ENCODE data around the gene TMEM59L. TPM values are rescaled to one million over a fixed set of nuclear protein-coding genes. Genes with fewer than 3 reads are reported as not detected.

TMEM59L gene
- total RNA-seq, 3 donors from 2014 or later: 0.93 to 10.5 (median 1.4) TPM

DNA sequence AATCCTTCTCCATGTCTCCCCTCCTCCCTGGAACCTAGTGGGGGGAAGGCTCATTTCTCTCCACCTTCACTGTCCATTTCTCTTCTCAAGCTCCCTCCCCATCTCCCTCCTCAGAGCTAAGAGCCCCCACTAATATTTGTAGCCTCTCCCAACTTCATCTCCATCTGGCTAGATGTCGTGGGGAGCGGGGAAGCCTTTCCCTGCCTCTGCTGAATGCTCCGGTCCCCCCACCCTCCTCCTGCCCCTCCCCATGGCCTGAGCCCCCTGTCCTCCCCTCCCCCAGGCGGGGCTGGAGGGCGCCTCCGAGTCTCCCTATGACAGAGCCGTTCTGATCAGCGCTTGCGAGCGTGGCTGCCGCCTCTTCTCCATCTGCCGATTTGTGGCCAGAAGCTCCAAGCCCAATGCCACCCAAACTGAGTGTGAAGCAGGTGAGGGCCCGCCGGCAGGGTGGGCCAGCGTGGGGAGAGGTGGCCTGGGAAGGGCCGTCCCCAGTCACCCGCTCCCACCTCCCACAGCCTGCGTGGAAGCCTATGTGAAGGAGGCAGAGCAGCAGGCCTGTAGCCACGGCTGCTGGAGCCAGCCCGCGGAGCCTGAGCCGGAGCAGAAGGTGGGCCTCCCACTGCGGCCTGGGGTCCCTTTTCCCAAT, 1.0 kb downstream of the TMEM59L start:
- DNase-seq: no peak
- H3K9me3 ChIP-seq: no peaks in the 10 kb centered on the region
- no peak overlapping the region for H3K4me3 ChIP-seq
- H3K36me3 ChIP-seq (ENCODE audit: low read depth): no peaks in the 10 kb centered on the region
- no peak for TF ChIP-seq CTCF (IDR thresholded peaks at IDR 0.05)
- intact Hi-C loops (cut with DNase I, micrococcal nuclease): no loop called here
- ATAC-seq: no peak
- H3K4me1 ChIP-seq (ENCODE audit: low read depth): peaks cover 22% of the 10 kb centered on the region

DNA sequence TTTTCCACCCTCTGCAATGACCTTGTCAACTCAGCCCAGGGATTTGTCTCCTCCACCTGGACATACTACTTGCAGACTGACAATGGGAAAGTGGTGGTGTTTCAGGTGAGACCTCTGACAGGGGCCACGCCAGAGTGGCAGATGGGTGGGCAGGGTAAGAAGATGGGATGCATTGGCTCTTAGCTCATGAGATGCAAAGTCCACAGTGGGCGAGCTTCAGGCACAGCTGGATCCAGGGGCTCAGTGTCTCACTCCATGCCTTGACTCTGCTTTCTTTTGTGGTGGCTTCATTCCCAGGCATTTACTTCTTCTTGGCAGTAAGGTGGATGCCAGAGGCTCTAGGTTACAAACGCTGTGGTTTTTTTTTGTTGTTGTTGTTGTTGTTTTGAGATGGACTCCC, 3.4 kb downstream of the TMEM59L start:
- no peak for DNase-seq

GRCh38 chr19:18617562-18617961, 4.9 kb downstream of the TMEM59L start:
- no peak overlapping the region for H3K4me3 ChIP-seq
- H3K36me3 ChIP-seq (ENCODE audit: low read depth): no peaks in the 10 kb centered on the region
- peaks cover 5% of the 10 kb centered on the region for H3K4me1 ChIP-seq (ENCODE audit: low read depth)
- TF ChIP-seq CTCF (IDR thresholded peaks at IDR 0.05): no peak
- no peak for ATAC-seq
- no peak for DNase-seq
- H3K9me3 ChIP-seq: no peaks in the 10 kb centered on the region
- intact Hi-C loops (cut with DNase I, micrococcal nuclease): no loop called here

More for the DNA sequence above, 3.4 kb downstream of the TMEM59L start:
- no peak for TF ChIP-seq CTCF (IDR thresholded peaks at IDR 0.05)
- intact Hi-C loops (cut with DNase I, micrococcal nuclease): no loop called here
- H3K4me3 ChIP-seq: no peak overlapping the region
- no peaks in the 10 kb centered on the region for H3K36me3 ChIP-seq (ENCODE audit: low read depth)
- no peak for ATAC-seq
- no peaks in the 10 kb centered on the region for H3K9me3 ChIP-seq
- H3K4me1 ChIP-seq (ENCODE audit: low read depth): peaks cover 19% of the 10 kb centered on the region

DNA sequence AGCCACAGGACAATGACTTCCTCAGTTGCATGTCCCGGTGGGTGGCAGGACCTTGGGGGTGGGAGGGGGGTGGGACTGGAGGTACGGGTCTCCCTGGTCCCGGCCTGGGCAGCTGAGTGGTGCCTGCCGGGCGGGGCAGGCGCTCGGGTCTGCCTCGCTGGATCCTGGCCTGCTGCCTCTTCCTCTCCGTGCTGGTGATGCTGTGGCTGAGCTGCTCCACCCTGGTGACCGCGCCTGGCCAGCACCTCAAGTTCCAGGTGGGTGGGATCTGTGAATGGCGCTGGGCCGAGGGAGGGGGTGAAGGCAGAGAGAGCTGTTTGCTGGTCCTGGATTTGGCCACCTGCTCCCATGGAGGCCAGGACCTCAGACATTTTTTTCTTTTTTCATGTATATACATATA, 5.6 kb downstream of the TMEM59L start:
- H3K4me1 ChIP-seq (ENCODE audit: low read depth): no peaks in the 10 kb centered on the region
- no peak overlapping the region for H3K4me3 ChIP-seq
- ATAC-seq: no peak
- no peak for TF ChIP-seq CTCF (IDR thresholded peaks at IDR 0.05)
- intact Hi-C loops (cut with DNase I, micrococcal nuclease): no loop called here
- H3K36me3 ChIP-seq (ENCODE audit: low read depth): no peaks in the 10 kb centered on the region
- DNase-seq: no peak
- no peaks in the 10 kb centered on the region for H3K9me3 ChIP-seq

- Histone ChIP-seq H3K4me3 (no peak overlapping the region), H3K9me3 (no peaks in the 10 kb centered on the region), H3K4me1 (ENCODE audit: low read depth) (no peaks in the 10 kb centered on the region), H3K36me3 (ENCODE audit: low read depth) (no peaks in the 10 kb centered on the region)
- no peak for TF ChIP-seq CTCF (IDR thresholded peaks at IDR 0.05)
- ATAC-seq (no peak), DNase-seq (no peak)
- intact Hi-C loops (cut with DNase I, micrococcal nuclease): no loop called here
Measured at GRCh38 chr19:18620311-18620710, 7.6 kb downstream of the TMEM59L start.

DNA sequence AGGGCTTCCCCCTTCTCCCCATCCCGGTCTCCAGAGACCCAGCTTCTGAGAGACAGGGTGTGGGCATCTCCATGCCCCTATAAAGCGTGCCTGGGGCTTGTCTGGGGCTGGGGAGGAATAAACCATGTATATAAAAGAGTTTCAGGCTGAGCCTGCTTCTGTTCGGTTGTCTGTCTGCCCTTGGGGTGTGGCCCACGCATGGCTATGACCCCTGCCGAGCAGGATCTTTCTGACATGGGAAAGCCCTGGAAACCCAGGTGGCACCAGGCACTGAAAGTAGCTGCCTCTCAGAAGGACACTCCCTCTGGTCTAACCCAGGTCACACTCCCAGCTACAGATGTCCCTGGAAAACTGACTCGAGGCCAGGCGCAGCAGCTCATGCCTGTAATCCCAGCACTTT, 8.2 kb downstream of the TMEM59L start:
- no peak for TF ChIP-seq CTCF (IDR thresholded peaks at IDR 0.05)

More for the DNA sequence above, 8.2 kb downstream of the TMEM59L start:
- no peak for DNase-seq
- ATAC-seq: no peak
- Histone ChIP-seq H3K4me3 (no peak overlapping the region), H3K9me3 (no peaks in the 10 kb centered on the region), H3K36me3 (ENCODE audit: low read depth) (no peaks in the 10 kb centered on the region), H3K4me1 (ENCODE audit: low read depth) (no peaks in the 10 kb centered on the region)
- intact Hi-C loops (cut with DNase I, micrococcal nuclease): no loop called here
